Measurements from ENCODE around the gene PATJ.

DNA sequence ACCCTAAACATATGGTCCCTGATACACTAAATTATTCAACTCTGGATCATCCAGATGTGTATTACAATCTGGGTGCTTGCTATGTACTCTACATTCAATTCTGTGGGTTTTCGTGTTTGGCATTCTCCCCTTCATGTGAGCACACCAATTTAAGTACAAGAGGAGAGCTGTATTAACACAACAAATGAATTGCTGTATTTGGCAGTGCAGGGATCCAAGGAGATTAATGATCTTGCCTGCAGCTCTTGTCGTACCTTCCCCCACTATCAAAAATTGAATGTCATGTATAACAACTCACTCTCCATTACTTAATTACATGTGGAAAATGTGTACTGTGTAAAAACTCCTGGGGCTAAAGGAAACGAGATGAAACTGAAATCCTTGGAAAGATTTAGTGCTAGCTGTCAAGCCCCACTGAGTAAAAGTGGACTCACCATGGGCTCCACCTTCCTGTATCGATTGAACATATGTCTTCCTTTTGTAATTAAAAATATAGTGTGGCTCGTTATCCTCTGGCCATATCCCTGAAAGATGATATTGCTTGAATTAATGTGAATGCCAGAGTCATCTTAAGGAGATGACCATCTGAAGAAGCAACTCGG lies 280.2 kb downstream of the PATJ start:
- TF ChIP-seq EZH2 (IDR thresholded peaks at IDR 0.05; ENCODE audit: low read depth, unreplicated experiment) (no peak), EZH2phosphoT487 (IDR thresholded peaks at IDR 0.05; ENCODE audit: unreplicated experiment) (no peak), CTCF (conservative IDR thresholded peaks at IDR 0.05; ENCODE audit: low read depth in 2 of 2) (no peak), ZNF331 (CRISPR knock-in tag; IDR thresholded peaks at IDR 0.05; ENCODE audit: low read depth) (no peak)
- TF ChIP-seq, protein P1, sequence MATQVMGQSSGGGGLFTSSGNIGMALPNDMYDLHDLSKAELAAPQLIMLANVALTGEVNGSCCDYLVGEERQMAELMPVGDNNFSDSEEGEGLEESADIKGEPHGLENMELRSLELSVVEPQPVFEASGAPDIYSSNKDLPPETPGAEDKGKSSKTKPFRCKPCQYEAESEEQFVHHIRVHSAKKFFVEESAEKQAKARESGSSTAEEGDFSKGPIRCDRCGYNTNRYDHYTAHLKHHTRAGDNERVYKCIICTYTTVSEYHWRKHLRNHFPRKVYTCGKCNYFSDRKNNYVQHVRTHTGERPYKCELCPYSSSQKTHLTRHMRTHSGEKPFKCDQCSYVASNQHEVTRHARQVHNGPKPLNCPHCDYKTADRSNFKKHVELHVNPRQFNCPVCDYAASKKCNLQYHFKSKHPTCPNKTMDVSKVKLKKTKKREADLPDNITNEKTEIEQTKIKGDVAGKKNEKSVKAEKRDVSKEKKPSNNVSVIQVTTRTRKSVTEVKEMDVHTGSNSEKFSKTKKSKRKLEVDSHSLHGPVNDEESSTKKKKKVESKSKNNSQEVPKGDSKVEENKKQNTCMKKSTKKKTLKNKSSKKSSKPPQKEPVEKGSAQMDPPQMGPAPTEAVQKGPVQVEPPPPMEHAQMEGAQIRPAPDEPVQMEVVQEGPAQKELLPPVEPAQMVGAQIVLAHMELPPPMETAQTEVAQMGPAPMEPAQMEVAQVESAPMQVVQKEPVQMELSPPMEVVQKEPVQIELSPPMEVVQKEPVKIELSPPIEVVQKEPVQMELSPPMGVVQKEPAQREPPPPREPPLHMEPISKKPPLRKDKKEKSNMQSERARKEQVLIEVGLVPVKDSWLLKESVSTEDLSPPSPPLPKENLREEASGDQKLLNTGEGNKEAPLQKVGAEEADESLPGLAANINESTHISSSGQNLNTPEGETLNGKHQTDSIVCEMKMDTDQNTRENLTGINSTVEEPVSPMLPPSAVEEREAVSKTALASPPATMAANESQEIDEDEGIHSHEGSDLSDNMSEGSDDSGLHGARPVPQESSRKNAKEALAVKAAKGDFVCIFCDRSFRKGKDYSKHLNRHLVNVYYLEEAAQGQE (IDR thresholded peaks at IDR 0.05; ENCODE audit: unreplicated experiment) = no peak
